Stimulated activated CD4-positive, alpha-beta T cell treated with anti-CD3 and anti-CD28 coated beads, Interleukin-15, amount 100 ng/mL, for 48 hours (primary cell): ENCODE measurements around the gene CFAP46.
"Not testable (repeated sequence)": the region's sequence is repeated elsewhere in the genome, so short reads cannot be mapped to it uniquely, and the experiment has no call there.

Source experiments
- DNase-seq, 2 donors: peaks; one replicate each; pipeline ENCODE4 v3.0.0-alpha.2; 2020; ENCODE audit warnings: low read depth in 2 of 2

CFAP46 gene

DNA sequence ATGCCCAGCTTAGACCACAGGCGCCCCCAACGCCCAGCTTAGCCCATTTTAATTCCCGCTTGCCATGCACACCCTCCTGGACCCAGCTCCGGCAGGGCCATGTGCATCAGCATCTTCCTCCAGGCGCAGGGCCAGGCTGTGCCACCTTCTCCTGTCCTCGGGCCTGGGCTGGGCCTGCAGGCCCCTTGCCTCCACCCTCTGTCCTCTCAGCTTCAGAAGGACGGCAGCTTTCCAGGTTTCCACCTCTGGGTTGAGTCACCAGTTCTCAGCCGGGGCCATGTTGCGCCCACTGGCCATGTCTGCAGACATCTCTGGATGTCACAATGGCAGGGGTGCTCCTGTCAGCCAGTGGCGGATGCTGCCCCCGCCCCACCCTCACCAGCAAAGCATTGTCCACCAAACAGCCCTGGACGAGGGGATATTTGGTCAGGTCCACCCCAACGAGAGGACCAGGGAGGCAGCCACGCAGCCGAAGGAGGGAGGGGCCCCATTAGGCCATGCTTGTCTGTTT lies 97.3 kb downstream of the CFAP46 start:
- no peak for DNase-seq

DNA sequence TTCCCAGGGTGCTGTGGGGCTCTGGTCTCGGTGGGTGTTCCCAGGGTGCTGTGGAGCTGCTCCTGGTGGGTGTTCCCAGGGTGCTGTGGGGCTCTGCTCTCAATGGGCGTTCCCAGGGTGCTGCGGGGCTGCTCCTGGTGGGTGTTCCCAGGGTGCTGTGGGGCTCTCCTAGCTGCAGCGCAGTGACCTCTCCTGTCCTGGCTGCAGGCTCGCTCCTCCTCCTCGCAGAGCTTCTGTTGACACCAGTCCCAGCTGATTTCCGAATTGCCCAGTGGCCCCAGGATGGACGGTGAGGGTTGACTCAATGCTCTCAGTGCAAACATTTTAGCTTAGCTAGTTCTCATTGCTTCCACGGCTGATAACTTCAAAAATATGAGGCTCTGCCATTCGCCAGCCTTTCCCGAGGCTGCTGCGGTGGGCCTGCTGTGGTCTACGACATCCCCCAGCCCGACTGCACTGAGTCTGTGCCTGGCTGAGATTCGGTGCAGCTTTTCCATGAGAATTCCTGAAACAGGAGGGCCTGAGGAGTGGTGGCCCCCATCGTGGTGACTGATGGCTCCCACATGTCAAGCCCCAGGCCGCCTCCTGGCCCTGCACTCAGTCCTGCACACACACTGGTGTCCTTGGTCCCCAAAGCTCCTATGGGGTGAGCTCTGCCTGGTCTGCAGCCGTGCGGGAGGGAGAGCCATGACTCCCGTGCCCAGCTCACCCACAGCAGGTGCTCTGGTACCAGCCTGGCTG lies 98.1 kb downstream of the CFAP46 start:
- no peak for DNase-seq

DNA sequence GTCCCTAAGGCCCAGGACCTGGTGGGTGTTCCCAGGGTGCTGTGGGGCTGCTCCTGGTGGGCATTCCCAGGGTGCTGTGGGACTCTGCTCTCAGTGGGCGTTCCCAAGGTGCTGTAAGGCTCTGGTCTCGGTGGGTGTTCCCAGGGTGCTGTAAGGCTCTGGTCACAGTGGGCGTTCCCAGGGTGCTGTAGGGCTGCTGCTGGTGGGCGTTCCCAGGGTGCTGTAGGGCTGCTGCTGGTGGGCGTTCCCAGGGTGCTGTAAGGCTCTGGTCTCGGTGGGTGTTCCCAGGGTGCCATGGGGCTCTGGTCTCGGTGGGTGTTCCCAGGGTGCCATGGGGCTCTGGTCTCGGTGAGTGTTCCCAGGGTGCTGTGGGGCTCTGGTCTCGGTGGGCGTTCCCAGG lies 99.1 kb downstream of the CFAP46 start:
- DNase-seq = not testable (repeated sequence)

DNA sequence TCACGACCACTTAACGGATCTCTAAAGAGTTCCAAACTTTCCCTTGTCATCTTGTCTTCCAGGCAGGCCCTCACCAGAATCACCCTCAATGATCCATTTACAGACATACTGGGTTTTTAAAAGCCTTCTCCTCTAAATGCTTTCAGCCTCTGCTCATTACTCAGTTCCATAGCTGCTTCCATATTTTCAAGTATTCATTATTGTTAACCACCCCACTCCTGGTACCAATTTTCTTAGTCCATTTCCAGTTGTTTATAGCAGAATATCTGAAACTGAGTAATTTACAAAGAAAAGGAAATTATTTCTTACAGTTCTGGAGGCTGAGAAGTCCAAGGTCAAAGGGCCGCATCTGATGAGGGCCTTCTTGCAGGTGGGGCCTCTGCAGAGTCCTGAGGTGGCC lies 100.0 kb downstream of the CFAP46 start:
- no peak for DNase-seq

DNA sequence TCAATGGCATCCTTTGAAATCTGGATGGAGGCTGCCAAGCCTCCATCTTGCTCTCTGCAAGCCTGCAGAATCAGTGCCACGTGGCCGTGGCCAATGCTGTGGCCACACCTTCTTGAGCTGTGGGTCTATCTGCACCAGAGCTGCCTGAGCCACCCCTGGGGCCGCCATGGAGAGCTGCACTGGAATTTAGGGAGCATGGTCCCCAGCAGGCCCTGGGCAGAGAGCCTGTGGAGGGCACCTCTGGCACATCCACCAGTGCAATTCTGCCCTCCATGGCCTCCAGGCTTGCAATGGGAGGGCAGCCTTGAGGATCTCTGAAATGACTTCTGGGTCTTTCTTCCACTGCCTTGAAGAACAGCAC lies 100.8 kb downstream of the CFAP46 start:
- DNase-seq = no peak

DNA sequence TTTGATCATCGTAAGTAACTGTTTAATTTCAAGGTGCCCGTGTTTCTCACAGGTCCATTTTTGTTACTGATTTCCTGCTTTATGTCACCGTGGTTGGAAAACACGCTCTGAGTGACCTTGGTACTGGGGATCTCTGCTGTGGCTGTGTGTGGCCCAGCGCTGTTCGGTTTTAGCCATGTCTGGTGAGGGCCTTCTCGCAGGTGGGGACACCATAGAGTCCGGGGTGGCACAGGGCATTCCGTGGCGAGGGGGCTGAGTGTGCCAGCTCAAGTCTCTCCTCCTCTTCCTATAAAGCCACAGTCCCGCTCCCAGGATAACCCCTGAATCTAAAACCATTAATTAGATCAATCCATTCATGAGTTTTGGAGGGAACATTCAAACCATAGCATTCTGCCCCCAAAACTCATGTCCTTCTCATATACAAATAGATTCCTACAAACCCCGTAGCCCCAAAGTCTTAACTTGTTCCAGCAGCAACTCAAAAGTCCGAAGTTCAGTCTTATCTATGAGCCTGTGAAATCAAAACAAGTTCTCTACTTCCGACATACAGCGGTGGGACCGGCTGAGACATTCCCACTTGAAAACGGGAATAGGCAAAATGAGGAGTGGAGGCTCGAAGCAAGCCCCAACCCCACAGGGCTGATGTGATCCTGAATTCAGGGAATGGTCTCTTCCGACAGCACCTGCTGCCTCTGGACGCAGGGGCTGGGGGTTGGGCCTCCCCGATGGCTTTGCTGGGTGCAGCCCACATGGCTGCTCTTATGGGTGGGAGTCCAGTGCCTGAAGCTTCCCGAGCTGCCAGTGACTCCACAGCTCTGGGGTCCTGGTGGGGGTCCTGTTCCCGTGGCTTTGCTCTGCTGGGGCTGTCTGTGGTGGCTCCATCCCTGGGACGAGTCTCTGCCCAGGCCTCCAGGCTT lies 101.4 kb downstream of the CFAP46 start:
- no peak for DNase-seq

DNA sequence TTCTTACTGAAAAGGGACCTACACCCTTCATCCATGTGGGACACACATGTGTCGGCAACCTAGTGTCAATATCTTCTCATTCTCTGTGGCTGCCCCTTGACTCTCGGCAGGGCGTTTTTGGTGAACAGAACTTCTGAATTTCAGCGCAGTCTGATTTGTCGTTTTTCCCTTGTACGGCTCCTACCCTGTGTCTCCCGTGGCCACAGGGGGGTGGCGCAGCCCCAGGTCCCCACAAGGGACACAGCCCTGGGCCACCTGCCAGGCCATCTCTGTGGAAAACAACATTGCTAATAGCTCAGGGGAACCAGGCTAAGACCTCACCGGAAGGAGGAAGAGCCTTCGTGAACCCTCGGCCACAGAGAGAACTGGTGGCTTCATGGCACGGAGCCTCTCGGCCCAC lies 103.3 kb downstream of the CFAP46 start:
- no peak for DNase-seq

DNA sequence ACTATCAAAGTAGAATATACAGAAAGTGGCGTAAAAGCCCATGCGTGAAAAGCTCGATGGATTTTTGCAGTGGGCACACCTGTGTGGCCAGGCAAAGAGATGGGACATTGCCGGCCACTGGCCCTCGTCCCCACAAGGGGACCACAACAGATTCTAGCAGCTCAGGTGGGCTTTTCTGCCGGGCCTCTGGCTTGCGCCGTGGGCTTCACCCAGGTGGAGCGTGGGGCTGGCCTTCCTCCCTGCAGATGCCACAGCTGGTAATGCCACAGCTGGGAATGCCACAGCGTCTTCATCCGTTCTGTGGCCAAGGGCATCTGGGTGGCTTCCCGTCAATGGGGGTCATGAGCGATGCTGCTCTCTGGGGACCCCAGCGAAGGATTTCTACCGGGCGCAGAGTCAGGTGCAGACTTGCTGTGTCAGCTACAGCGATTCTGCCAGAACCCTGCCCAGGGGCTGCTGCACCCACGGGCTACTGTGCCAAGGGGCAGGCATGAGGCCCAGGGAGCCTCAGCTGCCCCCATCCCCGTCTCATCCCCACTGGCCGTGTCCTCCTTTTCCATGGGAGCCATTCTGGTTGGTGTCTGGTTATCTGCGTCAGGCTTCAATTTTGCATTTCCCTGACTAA lies 103.9 kb downstream of the CFAP46 start:
- no peak for DNase-seq

DNA sequence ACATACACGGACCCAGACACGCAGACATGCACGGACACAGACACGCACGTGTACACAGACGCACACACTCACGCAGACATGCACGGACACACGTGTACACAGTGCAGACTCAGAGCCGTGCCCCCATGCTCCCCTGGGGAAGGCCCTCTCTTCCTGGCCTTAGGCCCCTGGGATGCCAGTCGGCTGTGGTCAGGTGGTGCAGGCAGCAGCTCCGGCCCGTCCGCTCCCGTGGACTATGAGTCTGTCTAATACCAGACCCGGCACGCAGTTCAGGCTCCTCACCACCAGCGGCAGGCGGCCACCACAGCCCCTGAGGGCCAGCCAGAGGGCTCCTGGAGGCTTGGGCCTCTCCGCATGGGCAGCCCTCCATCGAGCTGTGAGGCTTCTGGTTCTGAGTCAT lies 104.5 kb downstream of the CFAP46 start:
- DNase-seq = no peak

DNA sequence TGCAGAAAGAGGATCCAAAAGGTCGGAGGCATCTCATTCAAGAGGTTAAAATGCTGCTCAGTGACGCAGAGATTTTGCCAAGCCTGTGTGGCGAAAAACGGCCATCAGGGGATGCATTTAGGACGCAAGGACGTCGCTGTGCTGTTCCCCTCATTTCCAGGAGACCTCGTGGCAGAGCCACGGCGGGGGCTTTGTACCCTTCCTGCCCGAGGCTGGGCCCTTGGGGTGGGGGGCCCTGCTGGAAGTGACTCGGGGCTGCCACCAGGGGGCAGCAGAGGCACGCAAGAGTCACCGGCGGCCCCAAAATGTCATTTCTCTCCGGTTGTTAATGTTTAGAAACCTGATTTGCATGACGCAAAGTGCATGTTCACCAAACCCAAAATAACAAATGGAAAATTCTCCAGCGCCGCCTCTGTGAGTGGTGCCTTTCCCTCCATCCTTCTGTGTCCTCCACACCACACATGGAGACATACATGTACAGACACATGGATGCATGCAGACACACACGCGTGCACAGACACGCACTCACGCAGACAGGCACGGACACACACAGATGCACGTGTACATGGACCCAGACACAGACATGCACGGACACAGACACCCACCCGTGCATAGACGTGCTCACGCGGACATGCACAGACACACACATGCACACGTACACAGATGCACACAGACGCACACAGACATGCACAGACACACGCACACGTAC lies 105.4 kb downstream of the CFAP46 start:
- DNase-seq = peak in 1 of 2 donors; percentile 19

DNA sequence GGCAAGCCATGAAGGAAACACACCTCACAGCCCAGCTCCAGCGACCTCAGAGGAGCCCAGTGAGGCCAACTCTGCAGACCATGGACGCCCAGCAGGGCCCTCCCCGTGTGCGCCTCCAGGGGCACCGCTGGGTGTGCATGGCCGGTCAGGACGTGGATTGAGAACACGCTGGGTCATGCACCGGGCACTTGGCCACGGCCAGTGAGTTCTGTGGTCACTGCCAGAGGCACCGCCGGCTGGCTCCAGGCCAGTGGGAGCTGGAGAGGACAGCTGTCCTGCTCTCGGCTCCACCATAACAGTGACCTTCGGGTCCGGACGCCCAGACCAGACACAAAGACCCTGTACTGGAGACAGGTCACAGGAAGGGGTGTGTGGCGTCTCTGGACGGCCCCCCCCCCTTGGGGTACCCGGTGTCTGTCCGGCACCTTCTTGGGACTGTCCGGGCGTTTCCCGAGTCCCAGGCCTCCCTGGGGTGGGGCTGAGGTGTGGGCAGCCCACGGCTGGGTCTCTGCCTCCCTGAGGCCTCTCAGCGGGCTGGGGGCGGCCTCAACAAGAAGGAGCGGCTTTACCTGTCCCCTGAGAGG lies 106.0 kb downstream of the CFAP46 start:
- no peak for DNase-seq

DNA sequence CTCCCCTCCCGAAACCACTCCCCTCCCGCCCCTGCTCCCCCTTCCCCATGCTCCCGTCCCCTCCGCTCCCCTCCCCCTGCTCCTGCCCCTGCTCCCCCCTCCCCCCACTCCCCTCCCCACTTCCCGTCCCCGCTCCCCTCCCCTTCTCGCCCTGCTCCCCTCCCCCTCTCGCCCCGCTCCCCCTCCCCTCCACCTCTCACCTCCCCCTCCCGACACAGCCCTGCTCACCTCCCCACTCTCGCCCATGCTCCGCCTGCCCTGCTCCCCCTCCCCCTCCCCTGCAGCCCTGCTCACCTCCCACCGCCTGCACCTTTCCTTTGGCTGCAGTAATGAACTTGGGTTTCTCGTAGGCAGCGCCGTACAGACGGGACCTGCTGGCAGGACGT lies 106.5 kb downstream of the CFAP46 start:
- no peak for DNase-seq

DNA sequence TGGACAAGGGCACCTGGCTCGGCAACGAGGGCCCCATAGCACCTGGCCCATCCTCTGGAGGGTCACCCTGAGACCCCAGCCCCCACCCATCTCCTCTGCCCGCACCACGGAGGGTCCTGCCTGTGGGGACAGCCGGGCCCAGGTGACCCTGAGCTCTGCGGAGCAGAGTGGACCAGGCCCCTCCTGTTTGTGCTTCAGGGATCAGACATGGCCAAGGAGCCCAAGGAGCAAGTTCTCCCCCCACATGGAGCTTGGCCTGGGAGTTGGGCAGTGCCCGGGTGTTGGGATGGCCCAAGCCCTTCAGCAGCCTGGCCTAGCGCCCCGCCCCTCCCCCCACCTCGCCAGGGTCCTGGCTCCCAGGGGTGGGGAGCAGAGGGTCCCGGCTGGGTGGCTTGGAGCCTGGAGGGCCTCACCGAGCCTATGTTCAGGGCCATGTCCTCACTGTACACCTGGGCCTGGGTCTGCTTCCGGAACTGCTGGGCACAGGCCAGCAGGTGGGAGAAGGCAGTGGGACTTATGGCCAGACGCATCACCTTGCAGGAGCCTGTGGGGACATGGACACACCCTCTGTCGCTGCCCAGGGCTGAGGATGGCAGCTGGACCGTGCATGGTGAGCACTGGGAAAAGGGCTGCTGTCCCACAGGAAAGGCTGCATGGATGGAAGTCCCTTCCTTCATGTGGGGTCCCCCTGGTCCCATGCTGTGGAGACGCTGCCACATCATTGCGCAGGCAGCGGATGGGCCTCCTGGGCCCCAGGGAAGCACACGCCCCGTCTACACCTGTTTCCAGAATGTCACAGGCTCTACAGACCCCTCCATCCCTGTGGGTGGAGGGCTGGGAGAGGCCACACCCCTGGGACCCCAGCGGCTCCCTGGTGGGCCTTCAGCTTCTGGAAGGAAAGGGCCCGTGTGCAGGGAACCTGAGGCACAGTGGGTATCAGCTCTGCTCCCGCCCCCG lies 107.2 kb downstream of the CFAP46 start:
- DNase-seq = no peak

DNA sequence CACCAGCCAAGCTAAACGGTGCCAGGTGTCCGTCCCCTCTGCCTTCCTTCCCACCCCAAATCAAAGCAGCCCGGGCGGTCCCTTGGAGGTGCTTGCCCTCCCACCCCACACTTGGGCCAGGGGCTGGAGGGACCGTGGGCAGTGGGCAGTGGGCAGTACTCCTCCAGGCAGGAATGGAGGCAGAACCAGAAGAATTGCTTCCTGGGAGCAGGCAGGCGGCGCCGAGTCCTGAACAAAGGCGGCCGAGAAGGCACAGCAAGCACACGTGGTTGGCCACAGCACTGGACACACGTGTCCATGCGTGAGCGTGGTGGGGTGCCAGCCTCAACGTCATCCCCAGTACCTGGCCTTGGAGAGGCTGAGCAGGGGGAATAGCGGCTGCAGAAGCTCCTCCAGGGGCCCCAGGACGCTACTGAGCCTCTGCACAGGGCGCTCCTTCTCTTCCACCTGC lies 108.0 kb downstream of the CFAP46 start:
- DNase-seq = no peak

DNA sequence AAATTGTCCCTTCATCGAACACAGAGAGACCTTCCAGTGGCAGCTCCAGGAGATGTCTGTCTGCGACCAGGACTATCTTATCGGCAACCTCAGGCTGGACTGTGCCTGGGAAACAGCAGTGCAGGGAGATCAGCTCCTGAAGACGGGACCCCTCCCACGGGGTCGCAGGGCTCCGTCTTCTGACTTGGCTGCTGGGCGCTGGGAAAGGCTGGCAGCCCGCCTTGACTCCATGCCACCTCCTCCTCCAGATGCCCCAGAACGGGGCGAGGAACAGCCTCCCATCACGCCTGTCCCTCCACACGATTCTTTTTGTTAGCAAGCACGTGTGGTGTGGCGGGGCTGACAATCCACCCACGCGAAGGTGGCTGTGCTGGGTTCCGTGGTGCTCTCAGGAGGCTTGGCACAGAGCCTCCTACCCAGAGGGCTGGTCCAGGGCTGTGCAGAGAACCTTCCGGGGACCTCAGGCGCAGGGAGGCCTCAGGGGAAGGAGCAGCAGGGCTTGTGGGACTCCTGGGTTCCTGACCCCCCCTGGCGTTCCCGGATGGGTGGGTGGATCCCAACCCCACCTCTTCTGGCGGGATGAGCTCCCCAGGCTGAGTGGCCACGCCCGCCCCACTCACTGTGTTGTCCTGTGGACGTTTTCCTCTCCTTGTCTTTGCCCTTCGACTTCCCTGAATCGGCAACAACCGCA lies 108.8 kb downstream of the CFAP46 start:
- no peak for DNase-seq

DNA sequence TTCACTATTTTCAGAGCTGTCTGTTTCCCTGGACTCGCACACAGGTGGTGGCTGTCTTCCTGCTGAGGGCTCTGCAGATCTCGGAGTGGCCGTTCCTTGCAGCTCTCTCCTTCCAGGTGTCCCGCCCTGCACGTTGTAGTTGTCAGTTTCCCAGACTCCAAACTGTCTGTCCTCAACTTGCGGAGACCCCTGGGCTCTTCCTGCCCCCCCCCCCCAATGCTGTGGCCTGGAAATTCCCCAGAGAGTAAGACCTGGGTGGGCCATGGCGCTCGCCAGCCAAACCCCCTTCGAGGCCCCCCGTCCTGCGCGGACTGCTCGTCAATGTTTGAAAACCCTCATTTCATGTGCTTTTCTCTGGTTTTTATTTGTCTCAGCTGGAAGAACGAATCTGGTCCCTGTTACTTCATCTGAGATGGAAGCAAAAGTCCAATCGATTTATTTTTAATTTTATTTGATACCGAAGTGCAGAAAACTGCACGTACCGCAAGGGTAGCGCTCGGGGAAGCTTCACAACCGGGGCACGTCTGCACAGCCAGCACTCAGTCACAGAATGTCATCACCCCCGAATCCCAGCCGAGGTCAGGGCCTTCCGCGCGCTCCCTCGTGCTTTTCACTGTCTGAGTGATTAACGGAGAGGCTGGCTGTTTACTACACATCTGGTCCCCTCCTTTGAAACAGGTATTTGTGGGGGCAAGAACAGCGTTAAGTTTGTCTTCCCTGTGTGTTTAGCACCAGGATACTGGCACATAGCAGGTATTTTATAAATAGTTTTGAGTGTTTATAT lies 110.0 kb downstream of the CFAP46 start:
- DNase-seq = no peak

DNA sequence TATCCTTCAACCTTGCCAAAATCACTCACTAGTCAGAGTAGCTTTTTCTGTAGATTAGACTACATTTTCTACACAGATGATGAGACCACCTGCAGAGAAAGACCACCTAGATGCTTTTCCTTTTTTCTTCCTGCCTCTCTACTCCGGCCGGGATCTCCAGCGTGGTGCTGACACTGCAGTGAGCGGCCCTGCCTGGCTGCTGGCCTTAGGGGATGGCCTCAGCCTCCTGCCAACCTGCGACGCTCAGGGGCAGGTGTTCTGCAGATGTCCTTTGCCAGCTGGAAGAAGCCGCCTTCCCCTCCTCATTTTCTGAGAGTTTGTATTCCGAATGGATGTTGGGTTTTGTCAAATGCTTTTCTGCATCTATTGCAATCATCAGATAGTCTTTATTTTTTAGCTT lies 113.0 kb downstream of the CFAP46 start:
- no peak for DNase-seq

DNA sequence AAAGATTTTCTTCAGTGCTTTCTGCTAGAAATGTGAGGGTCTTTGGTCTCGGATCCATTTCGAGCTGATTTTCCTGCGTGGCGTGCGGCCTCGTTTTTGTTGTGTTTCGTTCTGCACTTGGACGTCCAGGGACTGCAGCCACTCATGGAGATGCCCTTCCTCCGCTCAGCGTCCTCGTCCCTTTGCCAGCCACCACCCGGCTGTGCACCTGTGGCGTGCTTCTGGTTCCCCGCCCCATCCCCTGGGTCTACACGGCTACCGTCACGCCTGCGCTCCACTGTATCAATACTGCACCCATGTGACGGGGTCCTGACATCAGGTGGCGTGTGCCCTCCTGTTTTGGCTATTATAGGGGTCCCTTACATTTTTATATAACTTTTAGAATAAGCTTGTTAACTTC lies 113.7 kb downstream of the CFAP46 start:
- DNase-seq = no peak
